Activated gamma-delta T cell treated with Interleukin-2 at 50 U/mL for 16 hours (primary cell): ENCODE measurements around the gene TFDP1.
"Not testable (repeated sequence)": the region's sequence is repeated elsewhere in the genome, so short reads cannot be mapped to it uniquely, and the experiment has no call there.

Experiments used
- DNase-seq: peaks from one replicate; pipeline ENCODE4 v3.0.0-alpha.2; 2020

The TFDP1 gene

GRCh38 chr13:113576597-113576996, 8.0 kb upstream of the TFDP1 start:
- DNase-seq = no peak

DNA sequence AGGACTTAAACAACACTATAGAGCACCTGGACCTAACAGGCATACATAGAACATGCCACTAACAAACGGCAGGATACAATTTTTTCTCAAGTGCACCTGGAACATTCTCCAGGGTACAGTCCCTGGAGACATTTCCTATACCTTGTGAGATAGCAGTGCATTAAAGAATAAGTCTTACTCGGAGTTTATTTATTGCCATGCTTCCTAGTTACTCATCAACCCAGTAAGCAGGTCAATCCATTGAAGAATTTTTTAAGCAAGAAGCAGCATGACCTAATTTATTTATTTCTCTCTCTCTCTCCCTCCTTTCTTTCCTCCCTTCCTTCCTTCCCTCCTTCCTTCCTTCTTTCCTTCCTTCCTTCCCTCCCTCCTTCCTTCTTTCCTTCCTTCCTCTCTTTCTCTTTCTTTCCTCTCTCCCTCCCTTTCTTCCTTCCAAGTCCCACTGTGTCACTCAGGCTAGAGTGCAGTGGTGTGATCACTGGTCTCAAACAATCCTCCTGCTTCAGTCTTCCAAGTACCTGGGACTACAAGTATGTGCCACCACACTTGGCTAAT, 6.6 kb upstream of the TFDP1 start:
- no peak for DNase-seq

GRCh38 chr13:113579686-113580085, 4.9 kb upstream of the TFDP1 start:
- no peak for DNase-seq

GRCh38 chr13:113581871-113582270, 2.7 kb upstream of the TFDP1 start:
- no peak for DNase-seq

DNA sequence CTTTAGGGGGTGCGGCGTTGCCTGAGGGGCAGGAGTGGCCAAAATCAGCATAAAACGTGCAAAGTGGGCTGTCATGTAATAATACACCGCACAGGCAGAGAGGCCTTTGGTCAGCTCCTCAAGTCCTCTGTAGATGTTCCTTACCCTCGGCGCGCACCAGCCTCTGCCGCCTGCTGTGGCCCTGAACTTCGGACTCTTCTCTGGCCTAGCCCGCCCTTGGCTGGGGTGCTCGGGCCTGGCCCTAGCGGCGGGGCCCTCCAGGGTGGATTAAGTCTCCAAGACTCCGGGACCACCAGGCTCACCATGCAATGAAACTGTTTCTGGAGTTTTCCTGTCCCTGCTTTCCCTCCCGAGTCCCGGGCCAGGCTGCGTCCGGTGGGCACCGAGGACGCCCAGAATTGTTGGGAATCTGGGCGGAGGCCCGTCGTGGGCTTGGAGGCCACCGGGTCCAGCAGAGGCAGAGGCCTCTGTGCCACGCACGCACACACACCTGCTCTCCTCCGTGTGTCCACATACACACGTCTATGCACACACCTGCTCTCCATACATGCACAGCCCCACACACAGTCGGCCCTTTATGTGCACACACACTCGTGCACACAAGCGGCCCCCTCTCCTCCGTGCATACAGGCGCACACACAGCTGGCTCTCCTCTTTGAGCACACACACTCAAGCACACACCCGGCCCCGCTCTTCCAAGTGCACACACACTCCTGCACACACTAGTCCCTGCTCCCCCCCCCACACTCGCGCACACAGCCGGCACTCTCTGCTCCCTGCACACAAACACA, 1.5 kb upstream of the TFDP1 start:
- DNase-seq = no peak

DNA sequence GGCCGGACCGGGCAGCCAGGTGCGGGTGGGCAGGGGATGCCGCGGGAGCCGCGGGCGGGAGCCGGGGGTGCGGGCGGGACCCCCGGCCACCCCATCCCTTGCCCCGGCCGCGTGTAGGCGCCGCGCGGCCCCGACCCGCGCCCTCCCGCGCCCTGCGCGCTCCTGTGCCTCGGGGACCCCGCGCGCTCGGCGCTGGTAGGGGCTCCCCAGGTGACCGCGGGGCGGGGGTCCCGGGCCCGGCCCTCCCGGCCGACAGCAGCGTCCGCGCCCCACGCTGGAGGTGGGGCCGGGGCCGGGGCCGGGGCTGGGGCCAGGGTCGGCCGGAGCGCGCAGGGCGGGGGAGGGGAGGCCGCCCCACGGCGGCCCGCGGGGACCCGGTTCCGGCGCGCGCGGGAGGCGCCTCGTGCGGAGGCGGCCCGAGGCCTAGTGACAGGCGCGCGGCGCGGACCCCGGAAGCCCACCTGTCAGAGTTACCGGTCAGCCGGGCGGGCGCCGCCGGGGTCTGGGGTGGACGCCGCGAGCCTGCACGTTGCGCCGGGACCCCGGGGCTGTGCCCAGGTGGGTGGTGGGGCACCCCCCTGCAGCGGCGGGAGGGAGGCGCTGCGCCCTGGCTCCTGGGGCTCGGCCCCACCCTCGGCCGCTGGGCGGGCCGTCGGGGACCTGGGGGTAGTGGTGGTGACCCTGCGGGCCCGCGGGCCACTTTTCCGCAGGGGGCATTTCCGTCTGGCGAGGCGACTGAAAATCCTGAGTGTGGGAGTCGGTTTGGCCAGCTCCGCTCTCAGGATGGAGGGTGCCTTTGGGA, 518 bp downstream of the TFDP1 start:
- DNase-seq = no peak

- no peak for DNase-seq
Measured at GRCh38 chr13:113585896-113586295, 1.3 kb downstream of the TFDP1 start.

DNA sequence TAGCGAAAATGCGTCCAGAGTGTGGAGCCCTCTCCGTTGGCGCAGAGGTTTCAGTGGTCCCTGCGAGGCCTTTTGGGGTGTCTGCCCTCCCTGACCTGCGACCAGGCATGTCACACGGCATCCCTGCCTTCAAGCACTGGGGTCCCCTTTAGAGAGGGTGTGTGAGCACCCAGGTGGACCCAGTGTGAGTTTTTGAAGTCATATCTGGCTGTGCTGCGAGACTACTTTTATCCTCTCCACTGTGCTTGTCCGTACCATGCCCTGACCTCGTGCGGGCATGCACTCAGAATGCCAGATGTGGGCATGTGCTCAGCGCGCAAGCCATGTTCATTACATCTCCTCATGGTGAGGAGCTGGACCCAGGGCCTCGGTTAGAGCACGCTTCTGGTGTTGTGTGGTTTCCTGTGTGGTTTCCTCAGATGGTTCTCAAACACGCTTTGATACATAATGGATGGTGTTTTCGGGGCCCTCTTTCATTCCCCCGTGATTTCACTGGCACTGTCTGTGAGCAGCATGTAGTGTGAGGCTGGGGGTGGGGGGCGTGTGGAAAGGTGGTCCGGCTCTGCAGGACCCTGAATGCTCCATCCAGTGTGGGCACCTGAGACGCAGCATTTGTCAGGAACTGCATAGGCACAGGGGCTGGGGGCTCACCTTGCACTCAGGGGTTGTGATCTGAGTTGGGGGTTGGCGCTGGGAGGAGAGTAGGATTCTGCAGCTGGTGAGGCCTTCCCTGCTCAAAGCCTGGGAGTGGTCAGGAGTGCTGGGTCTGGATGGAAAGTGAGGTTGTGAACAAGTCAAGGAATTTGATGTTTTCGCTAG, 2.3 kb downstream of the TFDP1 start:
- DNase-seq = no peak

DNA sequence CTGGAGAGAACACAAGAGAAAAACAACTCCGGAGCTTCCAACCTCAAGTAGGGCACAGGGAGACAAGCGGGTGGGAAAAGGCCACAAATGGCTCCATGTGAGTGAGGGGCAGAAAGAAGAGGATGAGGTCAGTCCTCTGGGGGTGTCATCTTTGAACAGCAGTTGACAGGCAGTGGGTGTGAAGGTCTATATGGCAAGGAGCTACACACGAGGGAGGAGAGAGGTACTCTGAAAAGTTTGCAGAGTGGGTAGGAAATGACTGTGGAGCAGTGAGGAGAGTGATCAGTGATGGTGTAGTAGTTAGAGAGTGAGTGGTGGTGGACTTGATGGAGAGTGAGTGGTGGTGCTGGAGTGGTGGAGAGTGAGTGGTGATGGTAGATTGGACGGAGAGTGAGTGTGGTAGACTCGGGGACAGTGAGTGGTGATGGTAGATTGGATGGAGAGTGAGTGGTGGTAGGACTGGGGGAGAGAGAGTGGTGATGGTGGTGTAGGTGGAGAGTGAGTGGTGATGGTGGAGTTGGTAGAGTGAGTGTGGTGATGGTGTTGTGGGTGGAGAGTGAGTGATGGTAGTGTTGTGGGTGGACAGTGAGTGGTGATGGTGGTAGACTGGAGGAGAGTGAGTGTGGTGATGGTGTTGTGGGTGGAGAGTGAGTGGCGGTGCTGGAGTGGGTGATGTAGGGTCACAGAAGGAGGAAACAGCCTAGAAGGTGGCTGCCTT, 4.0 kb downstream of the TFDP1 start:
- no peak for DNase-seq

DNA sequence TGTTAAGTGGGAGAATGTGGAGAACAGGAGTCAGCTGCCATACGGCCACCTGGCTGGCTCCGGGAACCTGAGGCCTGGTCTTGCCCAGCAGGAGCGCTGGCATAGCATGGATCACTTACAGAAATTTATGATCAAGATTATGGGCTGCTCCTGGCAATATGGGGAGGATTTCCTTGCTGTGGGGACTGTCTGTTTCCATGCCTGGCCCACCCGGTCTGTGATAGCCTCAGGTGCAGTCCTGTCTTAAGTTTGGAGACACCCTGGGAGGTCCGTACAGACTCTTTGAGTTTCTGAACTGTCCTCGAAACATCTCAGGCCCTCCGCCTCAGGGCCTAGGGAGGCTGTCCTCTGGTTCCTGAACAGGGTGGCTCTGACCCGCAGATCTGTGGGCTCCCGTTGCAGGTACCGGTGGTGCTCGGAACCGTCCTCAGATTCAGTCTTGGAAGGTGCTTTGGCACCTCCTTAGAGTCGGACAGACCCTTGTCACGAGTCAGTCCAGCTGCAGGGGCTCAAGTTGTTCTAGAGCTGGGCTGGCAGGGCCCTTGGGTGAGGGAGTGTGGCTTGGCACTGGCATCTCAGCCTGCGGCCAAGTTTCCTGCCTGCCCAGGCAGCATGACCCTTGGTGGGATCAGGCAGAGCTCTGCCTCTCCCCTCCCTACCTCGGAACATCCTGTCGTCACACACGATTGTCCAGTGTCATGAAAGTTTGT, 4.9 kb downstream of the TFDP1 start:
- DNase-seq = no peak

DNA sequence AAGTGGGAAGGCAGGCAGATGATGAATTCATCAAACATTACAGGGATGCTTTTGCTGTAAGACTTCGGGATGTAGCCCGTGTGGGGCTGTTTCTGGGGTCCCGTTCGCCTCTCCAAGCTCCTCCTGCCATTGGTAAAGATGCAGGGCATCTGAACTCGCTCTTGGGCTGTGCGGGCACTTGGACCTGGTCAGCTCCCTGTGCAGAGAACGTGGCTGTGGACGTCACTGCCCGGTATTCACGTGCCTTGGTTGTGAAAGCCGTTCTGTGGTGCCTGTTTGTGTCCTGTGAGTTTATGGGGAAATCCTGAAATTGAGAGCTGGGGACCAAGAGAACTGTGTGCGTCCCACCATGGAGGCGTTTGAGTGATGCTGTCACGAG, 5.4 kb downstream of the TFDP1 start:
- no peak for DNase-seq

DNA sequence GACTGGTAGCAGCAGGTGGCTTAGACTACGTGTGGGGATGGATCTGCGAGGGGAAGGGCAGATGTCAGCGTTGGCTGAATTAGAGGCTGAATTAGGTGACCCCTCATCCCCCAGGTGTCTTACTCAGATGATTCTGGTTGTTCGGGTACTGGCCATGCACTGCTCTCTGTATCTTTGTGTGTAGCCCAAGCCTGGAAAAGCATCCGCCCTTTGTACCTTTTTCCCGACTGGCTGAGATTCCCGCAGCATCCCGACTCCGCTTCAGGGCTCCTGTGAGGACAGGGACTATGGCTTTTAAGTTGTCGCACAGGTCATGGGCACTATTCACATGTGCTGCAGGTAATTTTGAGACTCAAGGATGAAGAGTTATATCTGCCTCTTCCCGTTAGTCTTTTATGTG, 7.2 kb downstream of the TFDP1 start:
- no peak for DNase-seq

- DNase-seq = no peak
Measured at GRCh38 chr13:113592571-113592970, 8.0 kb downstream of the TFDP1 start.

DNA sequence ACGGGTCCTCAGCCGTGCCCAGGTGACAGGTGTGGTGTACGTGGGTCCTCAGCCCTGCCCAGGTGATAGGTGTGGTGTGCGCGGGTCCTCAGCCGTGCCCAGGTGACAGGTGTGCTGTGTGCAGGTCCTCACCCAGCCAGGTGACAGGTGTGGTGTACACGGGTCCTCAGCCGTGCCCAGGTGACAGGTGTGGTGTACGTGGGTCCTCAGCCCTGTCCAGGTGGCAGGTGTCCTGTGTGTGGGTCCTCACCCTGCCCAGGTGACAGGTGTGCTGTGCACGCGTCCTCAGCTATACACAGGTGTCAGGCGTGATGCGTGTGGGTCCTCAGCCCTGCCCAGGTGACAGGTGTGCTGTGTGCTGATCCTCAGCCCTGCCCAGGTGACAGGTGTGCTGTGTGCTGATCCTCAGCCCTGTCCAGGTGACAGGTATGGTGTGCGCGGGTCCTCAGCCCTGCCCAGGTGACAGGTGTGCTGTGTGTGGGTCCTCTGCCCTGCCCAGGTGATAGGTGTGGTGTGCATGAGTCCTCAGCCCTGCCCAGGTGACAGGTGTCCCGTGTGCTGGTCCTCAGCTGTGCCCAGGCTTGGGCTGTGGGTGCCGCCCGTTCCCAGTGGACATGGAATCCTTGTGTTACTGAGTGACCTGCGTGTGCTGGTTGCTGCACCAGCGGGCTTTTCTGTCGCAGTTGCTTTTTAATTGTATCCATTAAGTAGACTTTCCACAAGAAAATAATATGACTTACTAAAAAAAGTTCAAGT, 9.7 kb downstream of the TFDP1 start:
- DNase-seq = not testable (repeated sequence)

GRCh38 chr13:113595131-113595530, 10.6 kb downstream of the TFDP1 start:
- DNase-seq = no peak

- no peak for DNase-seq
Measured at GRCh38 chr13:113596321-113597200, 12.0 kb downstream of the TFDP1 start.

GRCh38 chr13:113597391-113598080, 13.0 kb downstream of the TFDP1 start:
- DNase-seq = no peak

DNA sequence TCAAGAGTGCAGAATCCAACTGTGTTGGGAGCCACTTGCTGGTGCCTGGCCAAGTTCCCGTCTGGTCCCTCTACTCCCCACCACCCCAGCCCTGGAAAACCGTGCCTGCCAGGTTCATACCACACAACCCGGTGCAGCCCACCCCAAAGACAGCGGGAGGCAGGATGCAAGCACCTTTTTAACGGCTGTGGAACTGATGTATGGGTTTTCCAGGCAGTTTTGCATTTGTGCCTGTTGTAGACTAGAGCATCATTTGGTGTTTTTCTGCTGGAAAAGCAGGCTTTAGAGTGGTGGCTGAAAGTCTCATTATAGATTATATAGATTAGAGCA, 13.5 kb downstream of the TFDP1 start:
- no peak for DNase-seq

GRCh38 chr13:113598481-113598880, 13.9 kb downstream of the TFDP1 start:
- DNase-seq = no peak

DNA sequence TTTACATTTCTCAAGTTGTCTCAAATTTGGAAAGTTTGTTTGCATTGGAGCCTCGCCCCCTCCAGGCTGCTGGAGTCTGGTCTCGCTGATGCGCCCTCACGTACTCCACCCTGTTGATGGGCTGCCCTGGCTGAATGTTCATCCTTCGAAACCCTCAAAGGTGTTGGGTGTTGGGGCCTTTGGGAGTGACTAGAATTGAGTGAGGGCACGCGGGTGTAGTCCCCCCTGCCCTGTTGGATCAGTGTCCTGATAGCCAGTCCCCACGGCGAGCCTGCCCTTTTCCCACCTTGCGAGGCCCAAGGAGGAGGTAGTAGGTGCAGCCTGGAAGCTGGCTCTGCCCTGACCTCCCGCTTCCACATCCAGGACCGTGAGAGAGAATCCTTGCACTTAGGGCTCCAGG, 14.8 kb downstream of the TFDP1 start:
- no peak for DNase-seq
